Measurements from ENCODE around the gene SPTBN2.

The SPTBN2 gene

GRCh38 chr11:66728693-66729385, at the start of gene SPTBN2:
Gene SPTBN2 (minus strand): TSS chr11:66729216. CDS start chr11:66721240, 7,976 bp downstream.
- peak; percentile 75 for DNase-seq (ENCODE audit: low spot score)

DNA sequence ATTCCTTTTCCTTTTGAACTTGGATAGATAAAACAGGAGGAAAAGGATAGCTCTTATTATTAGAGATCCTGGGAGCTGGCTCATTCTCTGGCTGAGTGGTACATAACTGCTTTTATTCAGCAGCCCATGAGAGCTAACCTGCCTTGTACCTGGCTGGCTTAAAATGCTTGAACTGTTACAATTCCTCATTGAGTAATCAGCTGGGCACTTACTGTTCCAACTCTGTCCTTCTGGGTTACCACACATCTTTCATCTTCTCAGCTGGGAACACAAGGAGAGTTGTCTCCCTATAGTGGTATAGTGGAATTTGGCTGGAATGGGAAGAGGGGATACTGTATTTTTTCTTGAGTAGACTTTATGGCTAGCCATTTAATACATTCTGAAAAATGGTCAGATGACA, 39.8 kb upstream of the SPTBN2 start:
- no peak for DNase-seq (ENCODE audit: low spot score)

GRCh38 chr11:66768088-66768521, 39.1 kb upstream of the SPTBN2 start:
- DNase-seq (ENCODE audit: low spot score), result no peak

- DNase-seq (ENCODE audit: low spot score), result no peak
Observed at GRCh38 chr11:66767666-66768065, 38.6 kb upstream of the SPTBN2 start.

DNA sequence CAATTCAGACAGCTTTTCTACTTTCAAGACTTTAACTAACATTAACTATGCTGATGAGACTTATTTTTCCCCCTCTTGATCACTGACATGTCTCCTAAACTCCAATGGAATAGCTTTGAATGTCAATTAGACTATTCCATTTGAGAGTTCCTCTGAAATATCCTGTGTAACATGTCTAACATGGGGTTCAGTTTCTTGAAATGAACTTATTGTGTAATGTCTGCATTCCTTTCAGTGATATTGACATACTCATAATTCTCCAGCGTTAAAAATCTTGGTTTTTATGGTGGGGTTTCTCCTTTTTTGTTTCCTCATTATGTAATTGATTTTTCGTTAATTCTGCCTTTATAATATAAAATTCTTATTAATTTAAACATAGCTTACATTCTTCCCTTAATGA, 37.7 kb upstream of the SPTBN2 start:
- no peak for DNase-seq (ENCODE audit: low spot score)

DNA sequence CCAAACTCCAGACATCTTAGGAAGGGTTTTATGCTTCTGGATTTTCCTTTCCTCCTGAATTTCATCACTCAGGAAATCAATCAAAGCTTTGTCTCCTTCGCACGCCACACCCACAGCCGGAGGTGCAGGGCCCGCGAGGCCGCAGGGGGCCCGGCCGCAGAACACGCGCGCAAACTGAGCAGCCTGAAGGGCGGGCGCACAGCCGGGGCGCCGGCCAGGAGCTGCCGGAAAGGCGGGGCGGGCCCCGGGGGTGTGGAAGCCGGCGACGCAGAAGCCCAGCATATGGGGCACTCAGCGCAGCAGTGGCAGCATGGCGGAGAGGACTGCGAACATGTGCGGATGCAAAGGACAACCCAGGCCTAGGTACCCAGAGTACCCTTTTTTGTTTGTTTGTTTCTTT, 33.1 kb upstream of the SPTBN2 start:
- no peak for DNase-seq (ENCODE audit: low spot score)

GRCh38 chr11:66752148-66752547, 23.1 kb upstream of the SPTBN2 start:
- DNase-seq (ENCODE audit: low spot score), result no peak

- no peak for DNase-seq (ENCODE audit: low spot score)
Observed at GRCh38 chr11:66749091-66749490, 20.1 kb upstream of the SPTBN2 start.

- no peak for DNase-seq (ENCODE audit: low spot score)
Observed at GRCh38 chr11:66747480-66747879, 18.5 kb upstream of the SPTBN2 start.

GRCh38 chr11:66745356-66746235, 16.6 kb upstream of the SPTBN2 start:
- no peak for DNase-seq (ENCODE audit: low spot score)

DNA sequence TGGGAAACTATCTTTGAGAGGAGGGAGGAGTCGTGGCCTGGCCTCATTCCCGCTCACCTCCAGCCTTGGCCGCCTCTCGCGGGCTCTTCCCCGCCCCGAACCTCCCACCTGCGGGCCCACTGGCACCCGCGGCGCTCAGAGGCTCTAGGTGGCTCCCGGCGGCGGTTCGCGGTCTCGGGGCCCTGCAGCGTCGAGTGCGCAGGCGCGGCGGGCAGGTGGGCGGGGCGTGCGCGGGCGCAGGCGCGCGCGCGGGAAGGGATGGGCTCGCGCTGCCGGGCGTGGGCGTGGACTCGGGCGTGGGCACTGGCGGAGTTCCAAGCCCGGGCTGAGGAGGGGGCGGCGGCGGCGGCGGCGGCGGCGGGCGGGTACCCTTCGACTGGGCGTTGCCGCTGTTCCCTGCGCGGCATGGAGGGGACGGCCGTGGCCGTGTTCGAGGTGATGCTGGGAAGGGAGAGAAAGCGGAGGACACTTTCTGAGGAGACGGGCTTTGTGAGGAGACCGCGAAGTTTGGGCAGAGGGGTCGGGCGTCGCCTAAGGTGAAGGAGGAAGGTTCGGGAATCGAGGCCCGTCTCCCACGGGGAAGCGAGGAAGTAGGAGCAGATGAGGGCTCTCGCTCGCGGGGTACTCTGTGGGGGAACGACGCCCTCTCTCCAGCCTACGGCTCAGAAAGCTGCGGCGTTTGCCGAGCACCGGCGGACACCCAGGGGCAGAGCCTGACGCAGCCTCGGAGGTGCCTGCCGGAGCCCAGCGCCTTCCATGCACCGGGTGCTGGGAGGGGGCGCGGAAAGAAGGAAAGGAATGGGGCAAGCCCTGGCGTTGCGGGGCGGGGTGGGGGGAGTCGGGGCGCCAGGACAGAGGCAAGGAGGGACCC, 15.7 kb upstream of the SPTBN2 start:
- DNase-seq (ENCODE audit: low spot score), result peak; percentile 92

GRCh38 chr11:66743271-66743968, 14.4 kb upstream of the SPTBN2 start:
- DNase-seq (ENCODE audit: low spot score), result no peak

GRCh38 chr11:66741153-66741552, 12.1 kb upstream of the SPTBN2 start:
- no peak for DNase-seq (ENCODE audit: low spot score)

- no peak for DNase-seq (ENCODE audit: low spot score)
Observed at GRCh38 chr11:66739983-66740382, 11.0 kb upstream of the SPTBN2 start.

DNA sequence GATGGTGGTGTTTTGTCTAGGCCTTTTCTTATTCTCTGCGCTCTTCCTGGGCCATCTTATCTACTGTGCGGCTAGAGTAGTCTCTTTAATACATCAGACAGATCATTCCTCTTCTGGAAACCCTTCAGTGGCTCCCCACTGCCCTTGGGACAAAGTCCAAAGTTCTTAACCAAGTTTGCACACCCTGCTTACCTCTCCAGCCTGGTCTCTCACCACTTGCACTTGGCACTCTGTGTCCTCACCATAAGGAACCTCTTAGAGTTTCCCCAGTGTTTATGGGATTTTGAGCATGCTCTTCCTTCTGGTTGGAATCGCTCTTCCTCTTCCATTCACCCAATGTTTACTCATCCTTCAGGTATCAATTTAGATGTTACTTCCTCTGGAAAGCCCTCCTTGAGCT, 5.2 kb upstream of the SPTBN2 start:
- DNase-seq (ENCODE audit: low spot score), result no peak

DNA sequence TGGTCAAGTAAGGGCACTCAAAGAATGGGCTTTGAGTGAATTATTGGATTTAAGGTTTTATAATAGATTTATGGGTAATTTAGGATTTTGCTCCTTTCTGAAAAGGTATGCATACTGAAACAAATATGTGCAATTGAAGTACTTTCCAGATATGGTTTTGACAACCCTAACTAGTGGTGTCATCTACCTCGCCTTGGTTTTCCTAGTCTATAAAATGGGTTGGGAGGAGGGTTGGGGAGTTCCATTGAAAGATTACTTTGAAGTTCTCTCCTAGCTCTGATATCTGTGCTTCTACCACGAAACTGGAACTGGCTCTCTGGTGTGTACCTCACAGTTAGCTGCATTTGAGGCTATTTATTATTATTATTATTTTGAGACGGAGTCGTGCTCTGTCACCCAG, 431 bp upstream of the SPTBN2 start:
- DNase-seq (ENCODE audit: low spot score), result no peak

GRCh38 chr11:66728038-66728692, 851 bp downstream of the SPTBN2 start:
- DNase-seq (ENCODE audit: low spot score), result no peak

GRCh38 chr11:66727282-66728037, 1.6 kb downstream of the SPTBN2 start:
- peak; percentile 69 for DNase-seq (ENCODE audit: low spot score)

DNA sequence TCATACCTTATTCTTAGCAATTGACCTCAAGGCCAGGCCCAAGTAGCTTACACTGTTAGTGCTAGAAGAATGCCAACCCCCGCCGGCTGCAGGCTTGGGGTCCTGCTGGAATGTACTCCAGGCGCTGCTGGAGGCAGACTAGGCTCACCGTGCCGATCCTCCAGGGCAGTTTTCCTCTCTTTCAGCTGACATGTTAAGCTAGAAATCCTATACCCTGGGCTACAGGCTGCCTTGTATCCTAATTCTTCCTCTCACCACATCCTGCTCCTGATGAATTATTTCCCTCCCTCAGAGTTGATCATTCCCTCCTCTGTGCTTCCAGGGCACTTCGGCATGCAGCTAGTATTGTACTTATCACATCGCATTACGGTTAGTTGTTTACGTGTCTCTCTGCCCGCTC, 3.4 kb downstream of the SPTBN2 start:
- DNase-seq (ENCODE audit: low spot score), result no peak

DNA sequence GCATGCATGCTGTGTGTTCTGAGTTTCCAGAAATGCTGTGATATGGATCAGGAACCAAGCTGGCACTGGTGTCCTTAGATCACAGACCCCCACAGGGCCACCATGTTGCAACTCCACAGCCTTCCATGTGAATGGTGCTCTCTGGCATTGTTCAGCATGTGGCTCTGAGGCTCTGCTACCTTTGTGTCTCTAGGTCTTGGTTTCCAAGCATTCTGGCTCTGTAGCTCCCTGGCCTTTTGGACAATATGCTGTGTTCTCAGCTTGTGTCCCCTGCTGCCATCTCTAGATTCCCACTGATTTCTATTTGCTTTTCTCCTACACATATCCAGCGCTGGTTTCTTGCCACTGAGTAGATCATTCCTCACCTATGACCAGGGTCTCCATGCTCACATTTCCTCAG, 3.9 kb downstream of the SPTBN2 start:
- no peak for DNase-seq (ENCODE audit: low spot score)

Measured in ecto neural progenitor cell (in vitro differentiated cells).